NCI-H128 (cell line): ENCODE measurements around the gene AKAP13.
"Not testable (repeated sequence)": the region's sequence is repeated elsewhere in the genome, so short reads cannot be mapped to it uniquely, and the experiment has no call there.

Experiments used
- DNase-seq: peaks from one replicate; lab custom pipeline; 2025; ENCODE audit not compliant: unreplicated experiment; lab: John Stamatoyannopoulos, UW

The AKAP13 gene

GRCh38 chr15:85586196-85586595 lies 205.8 kb downstream of the AKAP13 start:
- DNase-seq, result not testable (repeated sequence)

DNA sequence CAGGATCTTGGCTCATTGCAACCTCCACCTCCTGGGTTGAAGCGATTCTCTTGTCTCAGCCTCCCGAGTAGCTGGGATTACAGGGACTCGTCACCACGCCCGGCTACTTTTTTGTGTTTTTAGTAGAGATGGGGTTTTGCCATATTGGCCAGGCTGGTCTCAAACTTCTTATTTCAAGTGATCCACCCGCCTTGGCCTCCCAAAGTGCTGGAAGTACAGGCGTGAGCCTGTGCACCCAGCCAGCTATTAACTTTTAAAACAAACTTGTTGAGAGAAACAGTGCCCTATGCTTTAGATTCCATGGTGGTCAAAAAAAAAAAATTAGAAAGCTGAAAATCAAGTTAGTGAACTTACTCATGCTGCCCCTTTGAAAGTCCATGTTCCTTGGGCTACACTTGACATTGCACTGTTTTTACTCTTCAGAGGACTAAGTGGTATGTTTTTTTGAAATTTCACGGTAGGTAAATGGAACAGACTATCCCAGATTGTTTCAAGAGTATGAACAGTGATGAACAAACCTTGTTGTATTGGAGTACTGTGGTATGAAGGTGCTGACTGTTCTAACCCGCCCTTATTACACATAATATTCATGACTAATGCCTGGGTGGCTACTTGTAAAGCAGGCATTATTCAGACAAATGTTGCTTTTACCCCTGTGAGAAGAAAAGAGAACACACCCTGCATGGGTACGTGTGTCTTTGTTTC lies 207.5 kb downstream of the AKAP13 start:
- no peak for DNase-seq

DNA sequence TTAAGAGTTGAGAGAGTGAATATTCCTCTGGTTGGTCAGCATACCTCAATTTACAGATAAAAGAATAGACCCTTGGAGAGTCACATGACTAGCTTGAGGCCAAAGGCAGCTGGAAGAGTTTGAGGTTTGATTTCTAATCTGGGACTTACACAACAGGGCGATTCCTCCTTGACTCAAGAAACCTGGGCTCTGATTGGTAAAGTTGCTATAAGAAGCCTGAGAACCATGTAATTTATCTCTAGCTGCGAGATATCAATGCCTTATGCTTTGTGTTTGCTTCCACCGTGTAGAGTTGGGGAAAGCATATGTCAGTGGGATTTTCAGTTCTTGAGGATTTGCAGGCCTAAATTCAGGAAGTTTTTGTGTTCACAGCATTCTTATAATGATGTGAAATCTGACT lies 208.3 kb downstream of the AKAP13 start:
- no peak for DNase-seq

- no peak for DNase-seq
These were observed 209.4 kb downstream of the AKAP13 start for GRCh38 chr15:85589851-85590250.

DNA sequence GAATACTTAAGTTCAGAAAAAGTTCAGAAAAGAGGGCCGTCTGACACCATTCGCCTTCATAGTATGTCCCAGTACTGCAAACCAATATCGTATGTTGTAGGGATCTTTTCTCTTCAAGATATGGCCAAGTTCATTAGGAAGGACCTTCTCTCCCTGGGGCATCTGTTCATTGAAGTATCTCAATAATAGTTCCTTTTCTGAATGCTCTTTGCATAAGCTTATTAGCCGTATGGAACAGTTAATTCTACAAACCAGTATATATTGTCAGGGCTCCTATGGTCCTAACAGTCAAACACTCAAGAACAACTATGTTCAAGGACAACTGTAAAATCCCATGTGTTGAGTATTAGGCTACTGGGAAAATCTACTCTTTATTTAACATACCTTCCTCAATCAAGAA lies 211.2 kb downstream of the AKAP13 start:
- DNase-seq, result no peak

GRCh38 chr15:85592148-85592547 lies 211.7 kb downstream of the AKAP13 start:
- no peak for DNase-seq

DNA sequence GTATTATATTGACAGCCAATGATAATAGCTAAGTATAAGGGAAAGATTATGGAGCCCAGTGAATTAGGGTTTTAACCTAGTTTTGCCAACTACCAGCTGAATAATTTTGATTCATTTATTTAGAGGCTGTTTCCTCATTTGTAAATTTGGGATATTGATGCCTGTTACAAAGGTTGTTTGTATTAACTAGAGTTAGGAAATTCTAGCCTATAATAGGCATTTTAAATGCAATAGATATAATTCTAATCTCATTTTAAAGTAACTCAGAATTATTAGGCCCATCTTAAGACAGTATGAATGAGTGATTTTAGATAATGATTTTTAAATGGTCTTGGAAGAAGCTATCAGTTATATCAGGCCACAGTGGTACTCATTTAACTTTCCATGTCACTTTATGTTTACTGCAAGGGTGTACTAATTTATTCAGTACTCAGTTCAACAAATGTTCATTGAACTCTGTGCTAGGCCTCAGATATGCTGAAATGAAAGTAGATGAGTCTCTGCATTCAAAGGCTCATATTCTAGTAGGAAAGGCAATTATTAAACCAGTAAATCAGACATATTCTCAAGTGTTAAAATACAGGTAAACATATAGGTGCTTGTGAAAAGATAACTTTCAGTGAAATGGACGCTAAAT lies 213.5 kb downstream of the AKAP13 start:
- DNase-seq, result no peak

- DNase-seq, result no peak
These were observed 215.6 kb downstream of the AKAP13 start for GRCh38 chr15:85595804-85596536.

DNA sequence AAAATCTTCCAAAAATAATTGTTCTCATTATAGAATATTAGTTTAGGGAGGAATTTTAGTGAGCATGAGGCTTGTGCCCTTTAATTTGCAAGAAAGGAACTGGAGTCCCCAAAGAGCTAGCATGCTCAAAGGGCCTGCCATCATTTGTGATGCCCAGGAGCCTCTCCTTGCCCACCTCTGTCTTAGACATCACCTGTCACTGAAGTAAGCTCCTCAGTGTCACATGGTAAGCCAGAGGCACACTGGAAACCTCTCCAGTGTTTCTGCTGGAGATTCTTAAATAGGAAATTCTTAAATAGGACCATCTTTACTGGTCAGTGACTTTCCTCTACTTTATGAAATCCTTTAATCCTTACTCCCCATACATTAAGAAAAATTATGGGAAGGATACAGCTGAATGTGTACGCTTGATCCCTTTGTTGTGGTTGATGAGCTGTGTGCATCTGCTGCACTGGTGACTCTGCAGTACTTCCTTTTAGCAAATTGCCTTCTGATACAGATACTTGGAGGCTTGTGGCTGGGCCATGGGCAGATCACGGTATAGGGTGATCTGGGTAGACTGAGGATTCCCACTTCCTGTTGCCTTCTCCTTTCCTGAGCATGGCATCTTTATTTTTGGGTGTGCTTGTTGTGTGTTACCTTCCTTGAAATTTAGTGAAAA lies 216.9 kb downstream of the AKAP13 start:
- DNase-seq, result no peak

GRCh38 chr15:85598219-85598618 lies 217.8 kb downstream of the AKAP13 start:
- no peak for DNase-seq

DNA sequence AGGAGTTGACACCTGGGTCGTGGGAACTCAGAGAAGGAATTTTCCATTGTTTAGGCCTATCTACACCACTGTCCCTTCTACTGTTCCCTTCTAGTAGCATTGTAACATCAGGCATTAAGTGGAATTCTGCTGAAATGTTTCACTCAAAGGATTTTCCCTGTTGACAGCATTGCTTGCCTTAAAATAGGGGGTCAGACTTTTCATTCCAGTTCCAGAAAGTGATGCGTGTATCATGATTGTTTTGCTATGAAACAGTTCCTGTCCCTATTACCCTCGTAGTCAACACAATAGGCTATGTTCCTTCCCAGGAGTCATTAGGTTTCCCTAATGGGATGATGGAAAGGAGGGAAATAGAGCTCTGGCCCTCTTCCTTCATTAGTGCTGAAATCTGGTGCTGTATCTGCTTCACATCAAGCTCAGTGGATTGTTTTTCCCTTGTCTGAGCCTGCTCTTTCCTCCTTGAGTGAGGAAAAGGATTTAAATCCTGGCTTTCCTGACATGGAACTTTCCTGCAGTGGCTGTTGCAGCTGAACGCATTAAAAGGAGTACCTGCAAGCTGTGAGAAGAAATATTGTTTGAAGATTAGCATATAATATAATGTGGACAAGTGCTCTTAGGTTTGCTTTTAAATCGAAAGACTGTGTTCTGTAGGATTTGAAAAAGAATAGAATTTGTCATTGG lies 218.5 kb downstream of the AKAP13 start:
- no peak for DNase-seq

GRCh38 chr15:85600001-85600400 lies 219.6 kb downstream of the AKAP13 start:
- DNase-seq, result no peak

GRCh38 chr15:85603160-85603559 lies 222.8 kb downstream of the AKAP13 start:
- no peak for DNase-seq

GRCh38 chr15:85603703-85604102 lies 223.3 kb downstream of the AKAP13 start:
- DNase-seq, result no peak

DNA sequence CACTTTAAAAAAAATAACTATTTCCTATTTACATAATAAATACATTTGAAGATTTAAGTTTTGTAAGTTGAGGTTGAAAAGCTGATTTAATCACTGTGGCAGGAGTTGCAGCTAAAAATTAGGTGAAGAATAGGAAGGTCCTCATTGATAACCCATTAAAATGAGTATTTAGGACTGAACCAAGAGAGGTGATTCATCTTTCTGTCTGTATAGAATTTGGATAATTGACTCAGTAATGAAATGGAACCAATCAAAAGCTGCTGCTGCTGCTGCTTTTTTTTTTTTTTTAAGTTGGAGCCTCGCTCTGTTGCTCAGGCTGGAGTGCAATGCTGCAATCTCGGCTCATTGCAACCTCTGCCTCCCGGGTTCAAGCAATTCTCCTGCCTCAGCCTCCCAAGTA lies 223.8 kb downstream of the AKAP13 start:
- no peak for DNase-seq

- no peak for DNase-seq
These were observed 226.3 kb downstream of the AKAP13 start for GRCh38 chr15:85606738-85607137.

- DNase-seq, result no peak
These were observed 226.9 kb downstream of the AKAP13 start for GRCh38 chr15:85607141-85607806.

- DNase-seq, result no peak
These were observed 227.4 kb downstream of the AKAP13 start for GRCh38 chr15:85607842-85608241.

- DNase-seq, result no peak
These were observed 229.1 kb downstream of the AKAP13 start for GRCh38 chr15:85609492-85609891.

GRCh38 chr15:85611361-85611760 lies 231.0 kb downstream of the AKAP13 start:
- no peak for DNase-seq

DNA sequence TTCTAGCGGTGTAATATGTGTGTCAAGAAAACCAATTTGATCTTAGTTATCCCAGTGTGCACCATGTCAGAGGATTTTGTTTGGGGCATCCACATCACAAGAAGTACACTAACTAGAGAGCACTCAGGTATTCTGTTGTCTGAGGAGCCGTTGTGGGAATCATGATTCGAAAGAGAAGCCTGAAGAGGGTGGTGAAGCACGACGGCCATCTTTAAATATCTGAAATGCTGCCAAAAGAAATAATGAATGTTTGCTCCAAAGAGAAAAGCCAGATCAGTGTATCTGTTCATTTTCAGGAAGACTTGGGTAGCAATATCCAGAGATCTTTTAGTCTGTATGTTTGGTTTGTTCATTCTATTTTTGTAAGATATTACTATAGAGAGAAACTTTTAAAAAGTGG lies 233.7 kb downstream of the AKAP13 start:
- DNase-seq, result no peak
